Measurements from ENCODE around the gene MAP3K7CL. TPM values are rescaled to one million over a fixed set of nuclear protein-coding genes. Genes with fewer than 3 reads are reported as not detected.

The MAP3K7CL gene
- total RNA-seq, 1 experiment from 2014 or later: 2.3 TPM

DNA sequence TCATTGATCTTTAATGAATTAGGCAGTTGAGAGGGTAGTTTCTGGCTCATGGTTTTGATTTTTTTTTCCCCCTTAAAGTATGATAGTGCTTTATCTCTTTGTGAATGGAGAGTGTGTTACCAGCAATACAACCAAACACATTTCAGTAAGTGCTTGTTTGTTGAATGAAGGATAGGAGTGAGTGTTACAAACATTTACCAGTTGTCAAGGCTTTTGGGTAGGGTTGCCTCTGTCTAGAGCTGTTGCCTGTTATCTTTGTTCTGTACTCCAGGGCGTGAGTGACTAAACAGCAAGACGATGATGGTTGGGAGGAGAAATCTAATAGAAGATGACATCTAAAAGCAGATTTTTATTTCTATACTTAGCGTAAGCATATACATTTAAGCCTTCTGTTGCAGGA lies 21.5 kb downstream of the MAP3K7CL start:
- H3K27me3 Mint-ChIP-seq (ENCODE audit: unreplicated experiment): no peaks in the 10 kb centered on the region
- TF ChIP-seq, protein P1, sequence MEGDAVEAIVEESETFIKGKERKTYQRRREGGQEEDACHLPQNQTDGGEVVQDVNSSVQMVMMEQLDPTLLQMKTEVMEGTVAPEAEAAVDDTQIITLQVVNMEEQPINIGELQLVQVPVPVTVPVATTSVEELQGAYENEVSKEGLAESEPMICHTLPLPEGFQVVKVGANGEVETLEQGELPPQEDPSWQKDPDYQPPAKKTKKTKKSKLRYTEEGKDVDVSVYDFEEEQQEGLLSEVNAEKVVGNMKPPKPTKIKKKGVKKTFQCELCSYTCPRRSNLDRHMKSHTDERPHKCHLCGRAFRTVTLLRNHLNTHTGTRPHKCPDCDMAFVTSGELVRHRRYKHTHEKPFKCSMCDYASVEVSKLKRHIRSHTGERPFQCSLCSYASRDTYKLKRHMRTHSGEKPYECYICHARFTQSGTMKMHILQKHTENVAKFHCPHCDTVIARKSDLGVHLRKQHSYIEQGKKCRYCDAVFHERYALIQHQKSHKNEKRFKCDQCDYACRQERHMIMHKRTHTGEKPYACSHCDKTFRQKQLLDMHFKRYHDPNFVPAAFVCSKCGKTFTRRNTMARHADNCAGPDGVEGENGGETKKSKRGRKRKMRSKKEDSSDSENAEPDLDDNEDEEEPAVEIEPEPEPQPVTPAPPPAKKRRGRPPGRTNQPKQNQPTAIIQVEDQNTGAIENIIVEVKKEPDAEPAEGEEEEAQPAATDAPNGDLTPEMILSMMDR (IDR thresholded peaks at IDR 0.05; ENCODE audit: unreplicated experiment): no peak
- CTCF ChIA-PET: no interaction called here
- DNase-seq: no peak
- no peak overlapping the region for H3K27ac Mint-ChIP-seq (ENCODE audit: unreplicated experiment)
- intact Hi-C loops (cut with micrococcal nuclease; ENCODE audit: unreplicated experiment): no loop called here
- H3K36me3 Mint-ChIP-seq (ENCODE audit: insufficient read depth, unreplicated experiment): no peaks in the 10 kb centered on the region
- no TSS peak for BruUV-seq (replicated peaks)
- H3K4me1 Mint-ChIP-seq (ENCODE audit: low read depth, unreplicated experiment): peaks cover 8% of the 10 kb centered on the region
- no peak overlapping the region for H3K4me3 Mint-ChIP-seq (ENCODE audit: low read depth, unreplicated experiment)
- H3K9me3 Mint-ChIP-seq (ENCODE audit: low read depth, unreplicated experiment): no peaks in the 10 kb centered on the region

DNA sequence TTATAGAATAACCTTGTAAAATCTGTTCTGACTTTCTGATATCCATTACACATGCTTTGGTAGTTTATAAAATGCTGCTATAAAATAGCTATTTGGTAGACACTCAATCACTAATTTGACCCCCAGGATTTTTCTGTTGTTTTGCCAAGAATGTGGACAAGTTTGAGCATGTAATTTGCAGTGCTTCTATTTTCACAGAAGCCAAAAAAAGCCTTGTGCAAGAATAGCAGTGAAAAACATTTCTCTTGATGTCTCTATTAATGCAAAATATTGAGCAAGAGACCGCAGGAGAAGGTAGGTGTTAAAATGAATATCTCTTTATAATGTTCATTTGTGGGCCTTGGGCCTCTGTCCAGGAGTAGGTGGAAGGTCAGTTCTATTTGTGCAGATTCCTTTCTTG lies 22.5 kb downstream of the MAP3K7CL start:
- peaks cover 8% of the 10 kb centered on the region for H3K4me1 Mint-ChIP-seq (ENCODE audit: low read depth, unreplicated experiment)

DNA sequence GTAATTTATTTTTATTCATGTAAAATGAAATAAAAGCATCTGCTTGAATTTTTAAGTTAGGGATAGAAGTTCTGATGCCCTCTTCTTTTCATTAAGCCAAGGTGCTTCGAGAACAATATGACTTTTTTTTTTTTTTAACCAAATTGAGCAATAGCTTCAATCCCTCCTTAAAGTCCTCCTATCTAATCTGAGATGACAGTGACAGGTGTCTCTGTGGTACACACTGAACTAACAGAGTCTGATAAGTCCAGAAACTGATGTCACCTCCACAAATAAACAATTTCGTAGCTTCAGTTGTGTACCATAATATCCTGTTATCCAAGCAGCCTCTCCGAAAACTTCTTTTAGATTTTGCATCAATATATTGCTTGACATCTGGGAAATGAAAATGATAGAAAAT lies 23.8 kb downstream of the MAP3K7CL start:
- BruUV-seq (replicated peaks): no TSS peak
- no peaks in the 10 kb centered on the region for H3K36me3 Mint-ChIP-seq (ENCODE audit: insufficient read depth, unreplicated experiment)
- TF ChIP-seq, protein P1 (IDR thresholded peaks at IDR 0.05; ENCODE audit: unreplicated experiment): no peak
- no peaks in the 10 kb centered on the region for H3K27me3 Mint-ChIP-seq (ENCODE audit: unreplicated experiment)
- no peak overlapping the region for H3K27ac Mint-ChIP-seq (ENCODE audit: unreplicated experiment)
- DNase-seq: no peak
- intact Hi-C loops (cut with micrococcal nuclease; ENCODE audit: unreplicated experiment): no loop called here
- H3K4me1 Mint-ChIP-seq (ENCODE audit: low read depth, unreplicated experiment): peaks cover 8% of the 10 kb centered on the region
- H3K9me3 Mint-ChIP-seq (ENCODE audit: low read depth, unreplicated experiment): no peaks in the 10 kb centered on the region
- no peak overlapping the region for H3K4me3 Mint-ChIP-seq (ENCODE audit: low read depth, unreplicated experiment)
- CTCF ChIA-PET: no interaction called here

More for the DNA sequence above, 22.5 kb downstream of the MAP3K7CL start:
- H3K4me3 Mint-ChIP-seq (ENCODE audit: low read depth, unreplicated experiment): no peak overlapping the region
- TF ChIP-seq, protein P1 (IDR thresholded peaks at IDR 0.05; ENCODE audit: unreplicated experiment): no peak
- H3K27ac Mint-ChIP-seq (ENCODE audit: unreplicated experiment): no peak overlapping the region
- no peaks in the 10 kb centered on the region for H3K9me3 Mint-ChIP-seq (ENCODE audit: low read depth, unreplicated experiment)
- CTCF ChIA-PET: no interaction called here
- no peaks in the 10 kb centered on the region for H3K27me3 Mint-ChIP-seq (ENCODE audit: unreplicated experiment)
- no peaks in the 10 kb centered on the region for H3K36me3 Mint-ChIP-seq (ENCODE audit: insufficient read depth, unreplicated experiment)
- BruUV-seq (replicated peaks): no TSS peak
- no peak for DNase-seq
- intact Hi-C loops (cut with micrococcal nuclease; ENCODE audit: unreplicated experiment): no loop called here

DNA sequence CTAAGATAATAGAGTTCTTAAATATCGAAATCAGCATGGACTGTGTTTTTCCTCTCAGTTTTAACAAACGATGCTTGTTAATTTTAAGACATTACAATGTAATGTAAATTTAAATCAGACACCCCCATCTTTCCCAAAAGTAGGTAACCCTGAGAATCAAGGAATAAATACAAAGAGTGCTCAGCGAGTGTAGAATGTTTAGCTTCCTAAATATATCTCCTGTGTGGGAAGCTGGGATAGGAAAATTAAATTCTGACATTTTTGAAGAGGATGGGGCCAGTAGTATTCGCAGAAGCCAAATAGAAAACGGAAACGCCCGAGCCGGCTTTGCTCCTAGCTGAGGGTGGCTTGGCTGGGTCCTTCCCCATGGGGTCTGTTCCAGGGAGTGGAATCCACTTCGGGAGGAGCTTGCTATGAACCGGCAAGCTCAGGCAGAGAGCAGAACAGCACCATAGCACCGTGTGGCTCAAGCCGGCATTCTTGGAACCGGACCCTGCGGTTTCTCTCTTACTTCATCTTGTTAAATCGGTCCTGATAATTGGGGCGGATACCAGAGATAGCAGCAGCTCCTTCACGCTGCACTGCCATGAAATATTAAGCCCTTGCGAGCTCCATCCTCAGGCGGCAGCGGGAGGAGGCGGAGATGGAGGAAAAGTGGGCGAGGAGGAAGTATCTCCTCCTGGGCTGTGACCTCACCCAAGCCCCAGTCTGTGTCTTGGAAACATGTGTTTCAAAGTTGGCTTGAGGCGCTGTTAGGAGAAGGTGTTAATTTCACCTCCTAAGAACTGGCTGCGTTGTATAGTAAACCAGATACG lies 24.9 kb downstream of the MAP3K7CL start:
- CTCF ChIA-PET: interaction anchor here (0.5 kb wide), 1 partner anchor 136 kb away, joined by 3 read pairs; the partner anchor contains the start of gene RWDD2B
- intact Hi-C loops (cut with micrococcal nuclease; ENCODE audit: unreplicated experiment): loop anchor here (5.0 kb wide), 1 partner anchor 63 kb away; no protein-coding TSS in a partner anchor
- peak; percentile 17 for DNase-seq
- no peaks in the 10 kb centered on the region for H3K27me3 Mint-ChIP-seq (ENCODE audit: unreplicated experiment)
- no TSS peak for BruUV-seq (replicated peaks)
- TF ChIP-seq, protein P1 (IDR thresholded peaks at IDR 0.05; ENCODE audit: unreplicated experiment): no peak
- no peaks in the 10 kb centered on the region for H3K36me3 Mint-ChIP-seq (ENCODE audit: insufficient read depth, unreplicated experiment)
- no peak overlapping the region for H3K27ac Mint-ChIP-seq (ENCODE audit: unreplicated experiment)
- no peaks in the 10 kb centered on the region for H3K9me3 Mint-ChIP-seq (ENCODE audit: low read depth, unreplicated experiment)
- peaks cover under 1% of the 10 kb centered on the region for H3K4me1 Mint-ChIP-seq (ENCODE audit: low read depth, unreplicated experiment)
- H3K4me3 Mint-ChIP-seq (ENCODE audit: low read depth, unreplicated experiment): no peak overlapping the region

All from Calu3 (cell line).